ENCODE measurements around the gene SAMD4B.

The SAMD4B gene

DNA sequence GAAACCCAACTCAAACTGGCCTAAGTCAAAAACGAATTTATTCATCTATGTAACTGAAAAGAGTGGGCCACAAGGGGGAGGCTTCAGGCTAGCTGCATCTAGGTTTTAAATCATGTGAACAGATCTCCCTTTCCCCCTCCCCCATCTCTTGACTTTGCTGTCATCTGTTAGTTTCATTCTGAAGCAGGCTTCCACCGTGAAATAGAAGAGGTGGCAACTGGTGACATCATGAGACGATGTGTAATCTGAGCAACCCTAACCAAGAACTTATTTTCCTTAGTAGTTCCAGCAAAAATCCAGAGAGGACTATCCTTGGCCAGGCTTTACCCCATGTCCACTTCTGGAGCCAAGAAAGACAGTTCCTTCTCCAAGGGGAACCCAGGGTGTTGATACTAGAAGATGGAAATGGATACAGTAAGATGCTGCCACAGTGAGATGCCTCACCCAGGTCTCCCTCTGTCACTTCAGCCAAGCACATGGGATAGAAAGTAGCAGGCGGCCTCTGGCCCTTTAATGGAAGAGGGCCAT is 9.4 kb downstream of the SAMD4B start:
- H3K4me3 ChIP-seq (ENCODE audit: insufficient read length, low read depth): no peak overlapping the region
- peaks cover 72% of the 10 kb centered on the region for H3K36me3 ChIP-seq (ENCODE audit: insufficient read depth, insufficient read length, low read length)
- no peak overlapping the region for H3K9ac ChIP-seq (ENCODE audit: insufficient read length, low read depth)
- no peaks in the 10 kb centered on the region for H3K9me3 ChIP-seq (ENCODE audit: insufficient read depth, low read length)
- no peak for DNase-seq (ENCODE audit: low read depth, low spot score)
- no peaks in the 10 kb centered on the region for H3K4me1 ChIP-seq (ENCODE audit: insufficient read depth, insufficient read length)
- TF ChIP-seq SUZ12 (IDR thresholded peaks at IDR 0.05; ENCODE audit: extremely low read depth, insufficient read depth, insufficient read length) (no peak), ZNF274 (IDR thresholded peaks at IDR 0.05; ENCODE audit: low read depth, low read length) (no peak), YY1 (IDR thresholded peaks at IDR 0.05; ENCODE audit: insufficient read depth, insufficient read length) (no peak)
- H3K27me3 ChIP-seq (ENCODE audit: insufficient read depth, insufficient read length): no peaks in the 10 kb centered on the region

DNA sequence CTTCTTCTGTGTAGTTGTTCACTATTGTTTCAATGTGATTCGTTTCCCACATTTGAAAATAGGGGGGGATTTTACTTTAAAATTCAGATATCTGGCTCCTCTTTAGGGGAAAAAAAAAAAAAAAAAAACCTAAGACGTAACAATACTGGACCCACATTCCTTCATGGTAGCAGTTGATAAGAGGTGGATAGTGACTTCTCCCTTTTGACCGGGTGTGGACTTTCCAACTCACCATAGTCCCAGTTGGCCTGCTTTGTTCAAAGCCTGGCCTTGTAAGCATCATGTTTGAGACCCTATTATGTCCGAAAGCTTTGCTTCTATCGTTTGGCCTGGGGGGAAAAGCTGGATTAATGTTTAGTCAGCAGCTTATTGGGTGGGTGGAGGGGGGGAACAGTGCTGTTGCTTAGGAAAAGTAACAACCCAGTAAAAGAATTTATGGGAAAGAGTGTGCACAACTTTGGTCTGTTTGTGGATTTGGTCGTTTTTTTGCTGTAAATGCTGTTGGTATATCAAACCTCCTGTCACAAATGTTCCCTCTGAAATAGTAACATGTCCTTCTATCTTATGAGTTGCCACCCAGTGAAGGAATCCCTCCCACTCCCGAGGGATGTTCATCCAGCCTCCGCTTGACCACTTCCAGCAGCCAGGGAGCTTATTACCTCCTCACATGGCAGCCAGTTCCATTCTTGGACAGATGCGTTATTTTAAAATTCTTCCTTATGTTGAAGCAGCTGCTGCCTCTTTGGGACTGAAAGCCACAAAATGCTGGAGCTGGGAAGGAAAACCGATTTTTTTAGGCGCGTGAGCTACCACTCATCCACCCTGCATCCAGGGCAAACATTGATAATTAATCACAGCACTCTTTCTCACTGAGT is 10.4 kb downstream of the SAMD4B start:
- DNase-seq (ENCODE audit: low read depth, low spot score): no peak
- Histone ChIP-seq H3K9me3 (ENCODE audit: insufficient read depth, low read length) (no peaks in the 10 kb centered on the region), H3K36me3 (ENCODE audit: insufficient read depth, insufficient read length, low read length) (peaks cover 82% of the 10 kb centered on the region), H3K4me1 (ENCODE audit: insufficient read depth, insufficient read length) (no peaks in the 10 kb centered on the region), H3K27me3 (ENCODE audit: insufficient read depth, insufficient read length) (no peaks in the 10 kb centered on the region), H3K4me3 (ENCODE audit: insufficient read length, low read depth) (no peak overlapping the region), H3K9ac (ENCODE audit: insufficient read length, low read depth) (no peak overlapping the region)
- TF ChIP-seq YY1 (IDR thresholded peaks at IDR 0.05; ENCODE audit: insufficient read depth, insufficient read length) (no peak), SUZ12 (IDR thresholded peaks at IDR 0.05; ENCODE audit: extremely low read depth, insufficient read depth, insufficient read length) (no peak), ZNF274 (IDR thresholded peaks at IDR 0.05; ENCODE audit: low read depth, low read length) (no peak)

DNA sequence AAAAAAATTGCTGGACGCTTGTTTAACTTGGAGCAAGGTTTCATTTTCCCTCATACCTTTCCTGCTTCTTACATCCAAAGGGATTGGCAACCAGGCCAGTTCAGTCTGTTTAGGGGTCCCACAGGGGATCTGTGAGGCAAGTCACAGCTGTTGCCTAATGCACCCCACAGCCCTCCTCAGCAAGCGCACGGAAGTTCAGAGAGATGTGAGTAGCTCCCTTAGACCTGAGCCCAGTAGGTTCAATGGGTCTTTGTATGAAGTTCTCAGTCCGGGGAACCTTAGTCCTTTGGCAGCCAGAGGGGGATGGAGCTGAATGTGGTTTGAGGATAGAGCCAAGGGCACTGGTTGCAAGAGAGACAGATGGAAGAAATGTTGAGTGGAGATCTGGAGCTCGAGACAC is 13.0 kb downstream of the SAMD4B start:
- Histone ChIP-seq H3K4me1 (ENCODE audit: insufficient read depth, insufficient read length) (no peaks in the 10 kb centered on the region), H3K27me3 (ENCODE audit: insufficient read depth, insufficient read length) (no peaks in the 10 kb centered on the region), H3K9ac (ENCODE audit: insufficient read length, low read depth) (no peak overlapping the region), H3K4me3 (ENCODE audit: insufficient read length, low read depth) (no peak overlapping the region), H3K36me3 (ENCODE audit: insufficient read depth, insufficient read length, low read length) (peaks cover 85% of the 10 kb centered on the region), H3K9me3 (ENCODE audit: insufficient read depth, low read length) (no peaks in the 10 kb centered on the region)
- DNase-seq (ENCODE audit: low read depth, low spot score): no peak
- TF ChIP-seq ZNF274 (IDR thresholded peaks at IDR 0.05; ENCODE audit: low read depth, low read length) (no peak), SUZ12 (IDR thresholded peaks at IDR 0.05; ENCODE audit: extremely low read depth, insufficient read depth, insufficient read length) (no peak), YY1 (IDR thresholded peaks at IDR 0.05; ENCODE audit: insufficient read depth, insufficient read length) (no peak)

DNA sequence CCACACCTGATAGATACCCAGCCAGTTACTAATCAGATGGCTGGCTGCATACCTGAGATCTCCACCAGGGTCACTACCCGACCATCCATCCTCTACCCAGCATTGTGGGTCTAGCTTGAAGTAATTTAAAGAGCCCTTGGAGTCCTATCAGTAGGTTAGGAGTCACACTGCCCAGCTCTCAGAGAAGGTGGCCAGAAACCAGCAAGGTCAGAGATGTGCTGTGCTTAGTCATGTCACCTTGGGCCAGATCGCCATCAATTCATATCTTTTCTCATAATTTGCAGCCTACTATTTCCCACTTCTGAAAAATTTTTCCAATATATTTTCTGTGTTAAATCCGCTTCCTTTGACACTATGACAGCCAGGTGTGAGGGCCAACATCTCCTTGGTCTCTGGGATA is 13.9 kb downstream of the SAMD4B start:
- H3K9me3 ChIP-seq (ENCODE audit: insufficient read depth, low read length): no peaks in the 10 kb centered on the region
- DNase-seq (ENCODE audit: low read depth, low spot score): no peak
- H3K36me3 ChIP-seq (ENCODE audit: insufficient read depth, insufficient read length, low read length): peaks cover 92% of the 10 kb centered on the region
- H3K4me1 ChIP-seq (ENCODE audit: insufficient read depth, insufficient read length): no peaks in the 10 kb centered on the region
- no peak overlapping the region for H3K4me3 ChIP-seq (ENCODE audit: insufficient read length, low read depth)
- no peak overlapping the region for H3K9ac ChIP-seq (ENCODE audit: insufficient read length, low read depth)
- no peaks in the 10 kb centered on the region for H3K27me3 ChIP-seq (ENCODE audit: insufficient read depth, insufficient read length)
- TF ChIP-seq SUZ12 (IDR thresholded peaks at IDR 0.05; ENCODE audit: extremely low read depth, insufficient read depth, insufficient read length): no peak
- no peak for TF ChIP-seq YY1 (IDR thresholded peaks at IDR 0.05; ENCODE audit: insufficient read depth, insufficient read length)
- no peak for TF ChIP-seq ZNF274 (IDR thresholded peaks at IDR 0.05; ENCODE audit: low read depth, low read length)

DNA sequence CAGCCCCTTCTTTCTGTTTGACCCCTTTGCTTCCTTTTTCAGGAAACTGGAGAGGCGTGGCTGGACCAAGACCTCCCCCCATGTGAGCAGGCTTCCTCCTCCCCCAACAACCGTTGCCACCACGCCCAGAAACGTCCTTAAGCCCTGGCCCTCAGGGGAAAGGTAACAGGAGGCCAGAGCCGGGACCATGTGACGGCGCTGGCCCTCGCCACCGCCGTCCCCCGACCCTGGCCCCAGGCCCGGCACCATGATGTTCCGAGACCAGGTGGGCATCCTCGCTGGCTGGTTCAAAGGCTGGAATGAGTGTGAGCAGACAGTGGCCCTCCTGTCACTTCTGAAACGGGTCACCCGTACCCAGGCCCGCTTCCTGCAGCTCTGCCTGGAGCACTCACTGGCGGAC is 14.4 kb downstream of the SAMD4B start:
- no peaks in the 10 kb centered on the region for H3K27me3 ChIP-seq (ENCODE audit: insufficient read depth, insufficient read length)
- no peaks in the 10 kb centered on the region for H3K4me1 ChIP-seq (ENCODE audit: insufficient read depth, insufficient read length)
- peaks cover 86% of the 10 kb centered on the region for H3K36me3 ChIP-seq (ENCODE audit: insufficient read depth, insufficient read length, low read length)
- TF ChIP-seq SUZ12 (IDR thresholded peaks at IDR 0.05; ENCODE audit: extremely low read depth, insufficient read depth, insufficient read length): no peak
- no peak overlapping the region for H3K4me3 ChIP-seq (ENCODE audit: insufficient read length, low read depth)
- DNase-seq (ENCODE audit: low read depth, low spot score): no peak
- no peaks in the 10 kb centered on the region for H3K9me3 ChIP-seq (ENCODE audit: insufficient read depth, low read length)
- no peak overlapping the region for H3K9ac ChIP-seq (ENCODE audit: insufficient read length, low read depth)

DNA sequence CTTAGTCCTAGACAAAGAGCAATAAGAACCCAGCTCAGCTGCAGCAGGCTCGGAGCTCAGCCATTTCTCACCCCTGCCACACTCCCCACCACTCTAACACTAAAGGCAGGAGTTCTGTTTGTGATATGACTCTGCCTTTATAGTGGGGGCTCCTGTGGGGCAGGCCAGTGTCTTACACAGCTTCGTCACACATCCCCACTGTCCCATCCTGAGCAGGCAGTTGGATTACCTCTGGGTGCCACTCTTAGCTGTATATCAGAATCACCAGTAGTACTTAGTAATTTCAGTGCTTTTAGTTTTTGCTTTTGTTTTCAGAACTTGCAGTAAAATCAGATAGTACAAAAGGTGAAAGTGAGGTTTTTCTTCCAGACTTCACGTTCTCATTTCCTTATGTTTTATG is 16.8 kb downstream of the SAMD4B start:
- H3K9ac ChIP-seq (ENCODE audit: insufficient read length, low read depth): no peak overlapping the region
- no peak overlapping the region for H3K4me3 ChIP-seq (ENCODE audit: insufficient read length, low read depth)
- H3K36me3 ChIP-seq (ENCODE audit: insufficient read depth, insufficient read length, low read length): peaks cover 91% of the 10 kb centered on the region
- no peaks in the 10 kb centered on the region for H3K27me3 ChIP-seq (ENCODE audit: insufficient read depth, insufficient read length)
- H3K9me3 ChIP-seq (ENCODE audit: insufficient read depth, low read length): no peaks in the 10 kb centered on the region
- no peaks in the 10 kb centered on the region for H3K4me1 ChIP-seq (ENCODE audit: insufficient read depth, insufficient read length)
- DNase-seq (ENCODE audit: low read depth, low spot score): no peak
- TF ChIP-seq ZNF274 (IDR thresholded peaks at IDR 0.05; ENCODE audit: low read depth, low read length): no peak
- TF ChIP-seq SUZ12 (IDR thresholded peaks at IDR 0.05; ENCODE audit: extremely low read depth, insufficient read depth, insufficient read length): no peak
- no peak for TF ChIP-seq YY1 (IDR thresholded peaks at IDR 0.05; ENCODE audit: insufficient read depth, insufficient read length)

DNA sequence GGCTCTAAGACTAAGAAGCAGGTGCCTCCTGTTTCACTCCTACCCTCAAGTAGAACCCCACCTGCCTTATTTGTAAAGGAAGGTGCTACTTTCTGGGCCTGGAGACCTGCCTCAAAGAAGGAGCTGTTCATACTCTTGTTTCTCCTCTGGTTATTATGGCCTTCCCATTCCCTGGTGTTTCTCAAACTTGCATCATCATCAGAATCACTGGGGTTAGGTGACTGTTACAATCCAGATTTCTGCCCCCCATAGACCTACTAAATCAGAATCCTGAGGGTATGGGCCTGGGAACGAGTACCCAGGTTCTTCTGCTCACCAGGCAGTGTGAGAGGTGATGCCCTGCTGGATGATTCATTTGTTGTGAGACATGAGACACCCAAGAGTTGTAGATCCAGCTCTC is 18.4 kb downstream of the SAMD4B start:
- Histone ChIP-seq H3K27me3 (ENCODE audit: insufficient read depth, insufficient read length) (no peaks in the 10 kb centered on the region), H3K9ac (ENCODE audit: insufficient read length, low read depth) (no peak overlapping the region), H3K4me1 (ENCODE audit: insufficient read depth, insufficient read length) (no peaks in the 10 kb centered on the region), H3K36me3 (ENCODE audit: insufficient read depth, insufficient read length, low read length) (peaks cover 87% of the 10 kb centered on the region), H3K9me3 (ENCODE audit: insufficient read depth, low read length) (no peaks in the 10 kb centered on the region), H3K4me3 (ENCODE audit: insufficient read length, low read depth) (no peak overlapping the region)
- no peak for DNase-seq (ENCODE audit: low read depth, low spot score)
- TF ChIP-seq ZNF274 (IDR thresholded peaks at IDR 0.05; ENCODE audit: low read depth, low read length): no peak
- no peak for TF ChIP-seq SUZ12 (IDR thresholded peaks at IDR 0.05; ENCODE audit: extremely low read depth, insufficient read depth, insufficient read length)
- TF ChIP-seq YY1 (IDR thresholded peaks at IDR 0.05; ENCODE audit: insufficient read depth, insufficient read length): no peak

Measured in NT2/D1 (cell line).